GM23338 (cell line): ENCODE results near the gene YBEY. TPM values are rescaled to one million over a fixed set of nuclear protein-coding genes. Genes with fewer than 3 reads are reported as not detected.

ENCODE experiments used
- ATAC-seq: fragments of 200-7000 bp; cut with Tn5 transposase; 3 replicates; pipeline ENCODE4 v1.9.1; 2020
- DNase-seq: peaks from one replicate; pipeline ENCODE4 v3.0.0-alpha.2; 2015; ENCODE audit warnings: low spot score
- H2AFZ ChIP-seq: fragments of 200-600 bp; sonication (generic); 2 replicates; pipeline ENCODE4 v1.8.0; 2016; ENCODE audit warnings: antibody characterized with exemption, mild to moderate bottlenecking, moderate library complexity
- H3F3A ChIP-seq: fragments of 200-600 bp; sonication (generic); replicated peaks from 2 replicates; pipeline ENCODE4 v1.8.0; 2017; ENCODE audit warnings: antibody characterized with exemption, mixed run types, low read depth
- H3K27ac ChIP-seq: fragments of 200-600 bp; sonication (generic); 2 replicates; pipeline ENCODE4 v1.6.1; 2016; ENCODE audit warnings: low read depth
- H3K27me3 ChIP-seq: fragments of 200-600 bp; sonication (generic); 2 replicates; pipeline ENCODE4 v1.8.0; 2016; ENCODE audit warnings: mild to moderate bottlenecking, mixed run types, moderate library complexity; ENCODE audit not compliant: insufficient read depth
- H3K36me3 ChIP-seq: fragments of 200-600 bp; sonication (generic); 2 replicates; pipeline ENCODE4 v1.8.0; 2016; ENCODE audit warnings: mild to moderate bottlenecking; ENCODE audit not compliant: insufficient read depth
- H3K4me1 ChIP-seq: fragments of 200-600 bp; sonication (generic); 2 replicates; pipeline ENCODE4 v1.8.0; 2016; ENCODE audit warnings: mild to moderate bottlenecking, moderate library complexity; ENCODE audit not compliant: insufficient read depth
- H3K4me2 ChIP-seq: fragments of 200-600 bp; sonication (generic); 2 replicates; pipeline ENCODE4 v1.7.1; 2017; ENCODE audit warnings: mixed run types
- H3K4me3 ChIP-seq: fragments of 200-600 bp; sonication (generic); 2 replicates; pipeline ENCODE4 v1.6.1; 2016; ENCODE audit warnings: mixed run types
- H3K79me2 ChIP-seq: fragments of 200-600 bp; sonication (generic); replicated peaks from 2 replicates; pipeline ENCODE4 v1.8.0; 2017; ENCODE audit warnings: mild to moderate bottlenecking; ENCODE audit not compliant: insufficient read depth
- H3K9me2 ChIP-seq: fragments of 200-600 bp; sonication (generic); 2 replicates; pipeline ENCODE4 v1.8.0; 2017; ENCODE audit not compliant: insufficient read depth
- H4K20me1 ChIP-seq: fragments of 200-600 bp; sonication (generic); replicated peaks from 2 replicates; pipeline ENCODE4 v1.8.0; 2017; ENCODE audit warnings: mild to moderate bottlenecking; ENCODE audit not compliant: insufficient read depth
- H3K27ac Mint-ChIP-seq: 2 replicates; pipeline ENCODE4 v1.8.0; 2020; ENCODE audit warnings: inconsistent platforms, mild to moderate bottlenecking, moderate library complexity, mixed read lengths
- H3K27me3 Mint-ChIP-seq: 3 replicates; pipeline ENCODE4 v1.8.0; 2022; ENCODE audit warnings: low read depth, mild to moderate bottlenecking, moderate library complexity, mixed read lengths, inconsistent platforms; ENCODE audit not compliant: insufficient read depth, poor library complexity
- H3K36me3 Mint-ChIP-seq: 3 replicates; pipeline ENCODE4 v1.8.0; 2021; ENCODE audit warnings: low read depth, mild to moderate bottlenecking, inconsistent platforms, moderate library complexity, mixed read lengths
- H3K4me1 Mint-ChIP-seq: 3 replicates; pipeline ENCODE4 v1.8.0; 2020; ENCODE audit warnings: mild to moderate bottlenecking, inconsistent platforms, mixed read lengths
- H3K4me3 Mint-ChIP-seq: 3 replicates; pipeline ENCODE4 v1.8.0; 2021; ENCODE audit warnings: moderate library complexity, mild to moderate bottlenecking, inconsistent platforms, mixed read lengths
- H3K9me3 Mint-ChIP-seq: 3 replicates; pipeline ENCODE4 v1.8.0; 2020; ENCODE audit warnings: moderate library complexity, mild to moderate bottlenecking, inconsistent platforms, mixed read lengths
- CREB1 ChIP-seq: fragments of 250-450 bp; sonication (Bioruptor Pico); IDR thresholded peaks from 2 replicates; pipeline ENCODE4 v1.5.0; 2020; ENCODE audit warnings: low read depth, mild to moderate bottlenecking, moderate library complexity
- CTCF ChIP-seq, 2 experiments: fragments of 200-600 bp in 1 of 2; sonication (generic) in 1 of 2; conservative IDR thresholded peaks; 2 replicates each; pipeline versions ENCODE4 v1.5.1 to v1.6.1; 2016 to 2017; ENCODE audit warnings: antibody characterized with exemption in 2 of 2, low read depth in 2 of 2, mild to moderate bottlenecking in 2 of 2, moderate library complexity in 1 of 2
- ETS1 ChIP-seq: IDR thresholded peaks from 2 replicates; pipeline ENCODE4 v1.6.1; 2016; ENCODE audit warnings: antibody characterized with exemption
- EZH2 ChIP-seq: fragments of 200-600 bp; sonication (generic); IDR thresholded peaks from one replicate; pipeline ENCODE4 v1.8.0; 2017; ENCODE audit warnings: antibody characterized with exemption, mild to moderate bottlenecking, low read depth; ENCODE audit not compliant: unreplicated experiment
- EZH2phosphoT487 ChIP-seq: fragments of 200-600 bp; sonication (generic); IDR thresholded peaks from one replicate; pipeline ENCODE4 v1.8.1; 2018; ENCODE audit warnings: antibody characterized with exemption; ENCODE audit not compliant: unreplicated experiment
- JUNB ChIP-seq: IDR thresholded peaks from one replicate; pipeline ENCODE4 v1.6.1; 2016; ENCODE audit warnings: antibody characterized with exemption; ENCODE audit not compliant: unreplicated experiment
- NANOG ChIP-seq: IDR thresholded peaks from 2 replicates; pipeline ENCODE4 v1.6.1; 2016; ENCODE audit warnings: antibody characterized with exemption, borderline replicate concordance
- POLR2AphosphoS5 ChIP-seq: IDR thresholded peaks from 2 replicates; pipeline ENCODE4 v1.6.1; 2016; ENCODE audit warnings: antibody characterized with exemption, low read depth
- STAT1 ChIP-seq: IDR thresholded peaks from one replicate; pipeline ENCODE4 v1.6.1; 2016; ENCODE audit warnings: antibody characterized with exemption; ENCODE audit not compliant: unreplicated experiment
- ZNF114 ChIP-seq: fragments of 250-450 bp; sonication (Bioruptor Pico); IDR thresholded peaks from 2 replicates; pipeline ENCODE4 v1.5.0; 2020; ENCODE audit warnings: mild to moderate bottlenecking, moderate library complexity
- ZNF331 ChIP-seq: fragments of 250-450 bp; sonication (Bioruptor Pico); IDR thresholded peaks from 2 replicates; pipeline ENCODE4 v1.5.0; 2020; ENCODE audit warnings: low read depth, mild to moderate bottlenecking, moderate library complexity
- ZNF462 ChIP-seq: fragments of 250-450 bp; sonication (Bioruptor Pico); IDR thresholded peaks from 2 replicates; pipeline ENCODE4 v1.5.0; 2020; ENCODE audit warnings: mild to moderate bottlenecking, moderate library complexity
- polyA plus RNA-seq: library from polyadenylated mRNA; unstranded; fragments of >200 nt; fragmentation: Nextera tagmentation; extraction: Ambion mirVana; gene quantifications from 2 replicates; pipeline ENCODE4 v1.2.1, GENCODE V29; 2016
- total RNA-seq: library from RNA; depleted of rRNA; stranded (reverse); fragments of >200 nt; shearing (Covaris generic); gene quantifications from 2 replicates; pipeline ENCODE4 v1.2.3, GENCODE V29; 2014

Gene YBEY
- total and polyA plus RNA-seq, 2 experiments from 2014 or later: 28.1 to 31.8 TPM

- TF ChIP-seq ZNF462 (CRISPR knock-in tag): no peak
- TF ChIP-seq NANOG: no peak
- no peak for TF ChIP-seq EZH2
- no peak for TF ChIP-seq POLR2AphosphoS5
These were observed 50.5 kb downstream of the YBEY start (continued) for GRCh38 chr21:46336603-46337002.

- Histone ChIP-seq H3K36me3 (peaks cover 5% of the 10 kb centered on the region; the same call in 1 of the 2 replicates), H3K4me2 (no peak overlapping the region), H3K79me2 (peaks cover 46% of the 10 kb centered on the region), H3F3A (no peaks in the 10 kb centered on the region), H3K4me1 (no peaks in the 10 kb centered on the region), H3K4me3 (no peak overlapping the region), H4K20me1 (peaks cover 11% of the 10 kb centered on the region), H3K27ac (no peak overlapping the region), H2AFZ (no peak overlapping the region), H3K9me2 (no peaks in the 10 kb centered on the region), H3K27me3 (no peaks in the 10 kb centered on the region)
- H3K4me3 Mint-ChIP-seq: no peak overlapping the region
- DNase-seq (no peak), ATAC-seq (no peak)
- no peak overlapping the region for H3K27ac Mint-ChIP-seq
- H3K9me3 Mint-ChIP-seq: no peaks in the 10 kb centered on the region
- peaks cover 3% of the 10 kb centered on the region for H3K27me3 Mint-ChIP-seq
- H3K4me1 Mint-ChIP-seq: no peaks in the 10 kb centered on the region
- H3K36me3 Mint-ChIP-seq: peaks cover 52% of the 10 kb centered on the region
- TF ChIP-seq EZH2phosphoT487 (no peak), CREB1 (CRISPR knock-in tag) (no peak), EZH2 (no peak), NANOG (no peak), ZNF114 (no peak), ETS1 (no peak), STAT1 (no peak), CTCF (conservative IDR thresholded peaks at IDR 0.05; ENCODE audit: low read depth in 2 of 2) (no peak), ZNF331 (CRISPR knock-in tag) (no peak), JUNB (no peak), POLR2AphosphoS5 (no peak)
These were observed 54.9 kb downstream of the YBEY start for GRCh38 chr21:46340998-46341397.
